IMR-90 (cell line): ENCODE results near the gene PDLIM4. TPM values are rescaled to one million over a fixed set of nuclear protein-coding genes. Genes with fewer than 3 reads are reported as not detected.

Experiments
- ATAC-seq: fragments of 200-7000 bp; cut with Tn5 transposase; 2 replicates; pipeline ENCODE4 v1.9.1; 2020; ENCODE audit warnings: low read depth, mild to moderate bottlenecking, moderate library complexity
- BruUV-seq: library from RNA; stranded (reverse); fragments of 400-500 nt; replicated peaks from 2 replicates; lab custom pipeline; 2021; lab: Mats Ljungman, UMichigan
- CTCF ChIA-PET: fragments of 300-600 bp; formaldehyde crosslinking; extraction: SDS; loops from one replicate; lab custom pipeline; 2021; ENCODE audit warnings: antibody characterized with exemption; lab: Yijun Ruan, JAX
- POLR2A ChIA-PET: fragments of 300-600 bp; sonication (Branson Sonifier 250); formaldehyde crosslinking; loops from one replicate; lab custom pipeline; 2022; ENCODE audit warnings: antibody characterized with exemption; ENCODE audit not compliant: unreplicated experiment; lab: Charles Lee
- DNase-seq: peaks from one replicate; pipeline ENCODE4 v3.0.0; 2013
- H2AFZ ChIP-seq: replicated peaks from 2 replicates; pipeline ENCODE3; 2013; ENCODE audit warnings: low read length, mild to moderate bottlenecking; ENCODE audit not compliant: poor library complexity
- H2AK5ac ChIP-seq: 2 replicates; pipeline ENCODE4 v1.6.1; 2013; ENCODE audit warnings: low read depth, low read length, inconsistent platforms
- H2AK9ac ChIP-seq: replicated peaks from 2 replicates; pipeline ENCODE3; 2013; ENCODE audit warnings: mild to moderate bottlenecking, low read depth, low read length, moderate library complexity; ENCODE audit not compliant: poor library complexity
- H2BK120ac ChIP-seq: 2 replicates; pipeline ENCODE4 v1.6.1; 2013; ENCODE audit warnings: low read depth, low read length, inconsistent platforms
- H2BK15ac ChIP-seq: 3 replicates; pipeline ENCODE4 v1.6.1; 2013; ENCODE audit warnings: low read depth, low read length, inconsistent platforms
- H2BK20ac ChIP-seq: 2 replicates; pipeline ENCODE4 v1.6.1; 2013; ENCODE audit warnings: low read depth, mild to moderate bottlenecking, inconsistent platforms, low read length, moderate library complexity
- H2BK5ac ChIP-seq: 2 replicates; pipeline ENCODE4 v1.6.1; 2013; ENCODE audit warnings: mild to moderate bottlenecking, low read depth, low read length, inconsistent platforms; ENCODE audit not compliant: poor library complexity, severe bottlenecking
- H3K14ac ChIP-seq: replicated peaks from 2 replicates; pipeline ENCODE4 v1.6.1; 2013; ENCODE audit warnings: low read depth, low read length, inconsistent platforms
- H3K18ac ChIP-seq: 2 replicates; pipeline ENCODE4 v1.6.1; 2013; ENCODE audit warnings: low read depth, low read length, control low read depth
- H3K23ac ChIP-seq: 2 replicates; pipeline ENCODE4 v1.6.1; 2013; ENCODE audit warnings: low read depth, low read length, inconsistent platforms
- H3K27ac ChIP-seq: 2 replicates; pipeline ENCODE4 v1.5.1; 2013; ENCODE audit warnings: mild to moderate bottlenecking, control low read depth, low read length; ENCODE audit not compliant: insufficient read depth
- H3K27me3 ChIP-seq: 2 replicates; pipeline ENCODE4 v1.6.1; 2013; ENCODE audit warnings: low read length; ENCODE audit not compliant: control insufficient read depth, insufficient read depth
- H3K36me3 ChIP-seq: 2 replicates; pipeline ENCODE4 v1.6.1; 2013; ENCODE audit warnings: low read length, mixed read lengths; ENCODE audit not compliant: control insufficient read depth, insufficient read depth
- H3K4ac ChIP-seq: 2 replicates; pipeline ENCODE4 v1.6.1; 2013; ENCODE audit warnings: low read depth, low read length, inconsistent platforms
- H3K4me1 ChIP-seq: 2 replicates; pipeline ENCODE4 v1.6.1; 2013; ENCODE audit warnings: low read length, mixed read lengths; ENCODE audit not compliant: control insufficient read depth, insufficient read depth
- H3K4me2 ChIP-seq: 2 replicates; pipeline ENCODE4 v1.6.1; 2013; ENCODE audit warnings: low read depth, mild to moderate bottlenecking, control low read depth, low read length, moderate library complexity
- H3K4me3 ChIP-seq: 2 replicates; pipeline ENCODE4 v1.5.1; 2013; ENCODE audit warnings: low read depth, mild to moderate bottlenecking, control low read depth, low read length, moderate library complexity; ENCODE audit not compliant: insufficient read depth
- H3K56ac ChIP-seq: 2 replicates; pipeline ENCODE4 v1.6.1; 2013; ENCODE audit warnings: low read length, inconsistent platforms; ENCODE audit not compliant: insufficient read depth; ENCODE audit errors: extremely low read depth
- H3K79me1 ChIP-seq, 2 experiments: 2 replicates each; pipeline ENCODE4 v1.6.1; 2013; ENCODE audit warnings: low read length in 2 of 2, inconsistent platforms in 1 of 2, low read depth in 1 of 2
- H3K9ac ChIP-seq: 2 replicates; pipeline ENCODE4 v1.6.1; 2013; ENCODE audit warnings: low read depth, low read length, control low read depth
- H3K9me1 ChIP-seq: 2 replicates; pipeline ENCODE4 v1.6.1; 2013; ENCODE audit warnings: low read length, inconsistent platforms; ENCODE audit not compliant: insufficient read depth
- H3K9me3 ChIP-seq: 2 replicates; pipeline ENCODE4 v1.6.1; 2013; ENCODE audit warnings: low read length; ENCODE audit not compliant: control insufficient read depth, insufficient read depth
- H4K20me1 ChIP-seq: 2 replicates; pipeline ENCODE4 v1.6.1; 2013; ENCODE audit warnings: low read length, inconsistent platforms; ENCODE audit not compliant: insufficient read depth
- H4K5ac ChIP-seq: 2 replicates; pipeline ENCODE4 v1.6.1; 2013; ENCODE audit warnings: mild to moderate bottlenecking, low read depth, low read length, control low read depth
- H4K8ac ChIP-seq, 2 experiments: 2 replicates each; pipeline ENCODE4 v1.6.1; 2013; ENCODE audit warnings: low read depth in 2 of 2, low read length in 2 of 2, control low read depth in 1 of 2, inconsistent platforms in 1 of 2
- H4K91ac ChIP-seq: 2 replicates; pipeline ENCODE4 v1.6.1; 2013; ENCODE audit warnings: low read depth, low read length, inconsistent platforms; ENCODE audit not compliant: insufficient read depth
- POLR2A ChIP-seq: IDR thresholded peaks from 2 replicates; pipeline ENCODE4 v1.6.1; 2012; ENCODE audit warnings: mild to moderate bottlenecking, low read depth, low read length
- SMC3 ChIP-seq: fragments of 150-350 bp; IDR thresholded peaks from 2 replicates; pipeline ENCODE4 v1.6.1; 2016; ENCODE audit warnings: low read depth, mild to moderate bottlenecking, antibody characterized with exemption, low read length, moderate library complexity
- WGBS, 2 experiments: methylation state at CpG; one replicate each; pipeline versions ENCODE4 v1.1.5 to v1.1.7; 2013; ENCODE audit warnings: missing lambda C conversion rate in 2 of 2; ENCODE audit not compliant: insufficient read length in 1 of 2; ENCODE audit errors: extremely low coverage in 2 of 2; 5-methylcytosine and 5-hydroxymethylcytosine counted together
- dilution Hi-C: fragments of 300-500 bp; cut with HindIII; formaldehyde crosslinking; loops from one replicate; pipeline ENCODE4 v1.14.3; 2018; ENCODE audit warnings: low sequenced_read_pairs; ENCODE audit not compliant: unreplicated experiment
- in situ Hi-C: fragments of 300-500 bp; cut with MboI; formaldehyde crosslinking; loops from 3 replicates; pipeline ENCODE4 v1.14.3; 2019; ENCODE audit warnings: low sequenced_read_pairs, inconsistent platforms, mixed read lengths
- intact Hi-C: fragments of 100-400 bp; cut with micrococcal nuclease; formaldehyde crosslinking; loops from 2 replicates; pipeline ENCODE4 v1.10.0; 2022
- polyA plus RNA-seq, 3 experiments: library from polyadenylated mRNA; depleted of rRNA; stranded (reverse); fragments of >200 nt; gene quantifications; 2 replicates each; pipeline ENCODE4 v1.2.3, GENCODE V29; 2012; ENCODE audit warnings: low replicate concordance in 1 of 3
- total RNA-seq: library from RNA; depleted of rRNA; stranded (reverse); fragments of >200 nt; gene quantifications from 2 replicates; pipeline ENCODE4 v1.2.3, GENCODE V29; 2012

PDLIM4 gene
- total and polyA plus RNA-seq, 2 of the 4 experiments (the other 2 are of a cell fraction) = 61.1 to 214 TPM

DNA sequence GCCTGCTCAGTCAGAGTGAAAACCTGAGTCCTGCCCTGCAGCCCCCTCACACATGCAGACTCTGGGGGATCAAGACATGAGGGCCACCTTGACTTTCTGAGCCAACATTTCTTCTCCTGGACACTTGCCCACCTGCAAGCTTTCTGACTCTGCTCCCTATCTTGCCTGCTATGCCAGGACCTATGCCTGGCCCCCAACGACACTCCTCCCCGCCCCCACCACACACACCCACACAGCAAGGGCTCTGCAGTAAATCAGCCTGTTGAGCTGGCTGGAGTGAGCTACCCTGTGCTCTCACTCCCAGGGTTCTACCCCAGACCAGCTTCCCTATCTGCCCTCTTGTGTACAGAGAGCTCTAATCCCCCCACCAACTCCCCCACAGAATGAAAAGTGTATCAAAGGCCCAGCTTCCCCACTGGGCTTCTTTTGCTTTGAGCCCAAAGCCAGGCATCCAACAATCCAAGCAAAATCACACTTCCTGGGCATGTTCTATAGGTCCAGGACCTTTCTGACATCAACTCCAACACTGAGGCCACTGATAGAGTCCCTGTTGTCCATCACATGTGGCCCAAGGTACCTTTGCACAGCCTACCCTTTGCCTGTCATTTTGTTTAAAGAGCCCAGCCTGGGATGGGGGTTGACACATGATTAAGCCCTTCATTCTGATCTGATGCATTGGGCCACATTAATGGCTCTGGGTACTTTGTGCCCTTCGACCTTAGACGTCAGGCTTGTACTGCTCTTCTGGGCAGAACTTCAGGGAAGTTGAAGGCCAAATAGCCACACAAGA is 7.2 kb downstream of the PDLIM4 start:
- in situ Hi-C loops = no loop called here
- POLR2A ChIA-PET = no interaction called here
- intact Hi-C loops = no loop called here

More for the DNA sequence above, 7.2 kb downstream of the PDLIM4 start:
- no peaks in the 10 kb centered on the region for H3K9me3 ChIP-seq
- peak overlapping the region; percentile 92 for H2AK5ac ChIP-seq
- CTCF ChIA-PET = interaction anchor here (3.3 kb wide), 1 partner anchor 27 kb away, joined by 18 read pairs; no protein-coding TSS in a partner anchor
- peak overlapping the region; percentile 69 for H3K27ac ChIP-seq
- no peak overlapping the region; the same call in 1 of the 2 replicates for H3K56ac ChIP-seq
- 83% methylated on average over 2 of the region's 4 CpGs; no CpG with 5 or more reads in 1 of the 2 experiments for WGBS, 2 experiments
- peak overlapping the region; percentile 61 for H4K91ac ChIP-seq
- H3K36me3 ChIP-seq = peaks cover 47% of the 10 kb centered on the region
- H3K23ac ChIP-seq = peak overlapping the region; percentile 9; the same call in 1 of the 2 replicates
- peak overlapping the region; percentile 68; the same call in 2 of the 3 replicates for H2BK15ac ChIP-seq
- H3K9ac ChIP-seq = peak overlapping the region; percentile 5; the same call in 1 of the 2 replicates
- peaks cover 89% of the 10 kb centered on the region for H3K9me1 ChIP-seq
- H3K4ac ChIP-seq = peak overlapping the region; percentile 78
- H4K8ac ChIP-seq = peak overlapping the region; percentile 17 to 51; a peak in 3 of 4 replicates
- H2BK120ac ChIP-seq = peak overlapping the region; percentile 35
- H4K20me1 ChIP-seq = peaks cover 31% of the 10 kb centered on the region
- H3K4me2 ChIP-seq = no peak overlapping the region
- no peaks in the 10 kb centered on the region for H3K27me3 ChIP-seq
- H3K4me3 ChIP-seq = no peak overlapping the region
- H4K5ac ChIP-seq = peak overlapping the region; percentile 13; the same call in 1 of the 2 replicates
- no peak for TF ChIP-seq SMC3
- 0 out of 2 replicates have a peak, but pooled peaks have one; percentile 1 for TF ChIP-seq POLR2A
- H2BK5ac ChIP-seq = peak overlapping the region; percentile 85
- H3K4me1 ChIP-seq = peaks cover 69% of the 10 kb centered on the region
- DNase-seq (no peak), ATAC-seq (no peak)
- peaks cover 33 to 97% of the 10 kb centered on the region in 2 experiments for H3K79me1 ChIP-seq
- dilution Hi-C loops = no loop called here
- peak overlapping the region; percentile 38 for H3K18ac ChIP-seq
- peak overlapping the region; percentile 43 for H2BK20ac ChIP-seq
- H2AK9ac ChIP-seq = peak overlapping the region; percentile 83
- no peak overlapping the region for H2AFZ ChIP-seq
- no TSS peak for BruUV-seq
- peak overlapping the region; percentile 10 for H3K14ac ChIP-seq
